RPMI7951 (cell line): Measurements from ENCODE around the gene SLC66A2. TPM values are rescaled to one million over a fixed set of nuclear protein-coding genes. Genes with fewer than 3 reads are reported as not detected.
A peak's percentile ranks its signal among the peaks of the same experiment; 100 is the strongest.
"Not testable (repeated sequence)": the region's sequence is repeated elsewhere in the genome, so short reads cannot be mapped to it uniquely, and the experiment has no call there.

ENCODE experiments used
- DNase-seq: peaks from one replicate; pipeline ENCODE4 v3.0.0-alpha.2; 2012; ENCODE audit warnings: low read depth
- total RNA-seq: library from RNA; depleted of rRNA; stranded (reverse); fragments of >200 nt; shearing (Covaris generic); gene quantifications from 2 replicates; pipeline ENCODE4 v1.2.3, GENCODE V29; 2014

Gene SLC66A2
- total RNA-seq, 1 experiment from 2014 or later: 15.4 TPM

GRCh38 chr18:79868811-79869541, 82.5 kb downstream of the SLC66A2 start:
- DNase-seq: no peak

GRCh38 chr18:79868168-79868784, 83.2 kb downstream of the SLC66A2 start:
- no peak for DNase-seq

GRCh38 chr18:79867666-79868065, 83.8 kb downstream of the SLC66A2 start:
- DNase-seq: no peak

GRCh38 chr18:79866889-79867574, 84.4 kb downstream of the SLC66A2 start:
- peak; percentile 8 for DNase-seq

- not testable (repeated sequence) for DNase-seq
Measured at GRCh38 chr18:79865951-79866350, 85.5 kb downstream of the SLC66A2 start.

- DNase-seq: not testable (repeated sequence)
Measured at GRCh38 chr18:79864955-79865354, 86.5 kb downstream of the SLC66A2 start.

- DNase-seq: no peak
Measured at GRCh38 chr18:79864006-79864725, 87.3 kb downstream of the SLC66A2 start.

GRCh38 chr18:79863161-79864005, 88.1 kb downstream of the SLC66A2 start:
- no peak for DNase-seq

GRCh38 chr18:79862562-79862961, 88.9 kb downstream of the SLC66A2 start:
- no peak for DNase-seq

- no peak for DNase-seq
Measured at GRCh38 chr18:79861687-79862086, 89.8 kb downstream of the SLC66A2 start.

GRCh38 chr18:79859314-79859713, 92.1 kb downstream of the SLC66A2 start:
- DNase-seq: no peak

GRCh38 chr18:79857082-79857671, 94.3 kb downstream of the SLC66A2 start:
- peak; percentile 31 for DNase-seq

- DNase-seq: peak; percentile 51
Measured at GRCh38 chr18:79856119-79857007, 95.1 kb downstream of the SLC66A2 start.

GRCh38 chr18:79855147-79855933, 96.1 kb downstream of the SLC66A2 start:
- peak; percentile 62 for DNase-seq

- DNase-seq: no peak
Measured at GRCh38 chr18:79853993-79854364, 97.5 kb downstream of the SLC66A2 start.

- no peak for DNase-seq
Measured at GRCh38 chr18:79853303-79853992, 98.0 kb downstream of the SLC66A2 start.

GRCh38 chr18:79852561-79853302, 98.7 kb downstream of the SLC66A2 start:
- DNase-seq: no peak
